GM18867 (cell line): Measurements from ENCODE around the gene CNTNAP4.

Source experiments
- ATAC-seq: cut with Tn5 transposase; IDR thresholded peaks from one replicate; pipeline ENCODE4 v1.9.1; 2021; ENCODE audit warnings: mild to moderate bottlenecking, moderate library complexity; ENCODE audit not compliant: unreplicated experiment

The CNTNAP4 gene

DNA sequence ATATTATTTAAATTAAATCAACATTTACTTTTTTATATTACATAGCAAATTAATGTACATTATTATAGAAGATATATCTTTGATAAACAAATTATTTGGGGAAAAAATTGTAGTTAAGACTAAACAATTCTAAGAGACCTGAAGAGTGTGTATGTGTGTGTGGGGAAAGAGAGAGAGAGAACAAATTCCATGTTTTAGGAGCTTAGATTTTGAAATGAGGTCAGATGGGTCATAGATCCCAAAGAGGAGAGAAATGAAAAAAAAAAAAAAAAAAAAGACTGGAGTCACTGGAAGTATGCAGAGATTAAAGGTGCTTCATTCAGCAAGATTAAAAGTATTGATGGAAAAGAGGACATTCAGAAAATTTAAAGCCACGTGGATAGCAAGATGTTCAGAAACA lies 206.8 kb downstream of the CNTNAP4 start:
- ATAC-seq = no peak

DNA sequence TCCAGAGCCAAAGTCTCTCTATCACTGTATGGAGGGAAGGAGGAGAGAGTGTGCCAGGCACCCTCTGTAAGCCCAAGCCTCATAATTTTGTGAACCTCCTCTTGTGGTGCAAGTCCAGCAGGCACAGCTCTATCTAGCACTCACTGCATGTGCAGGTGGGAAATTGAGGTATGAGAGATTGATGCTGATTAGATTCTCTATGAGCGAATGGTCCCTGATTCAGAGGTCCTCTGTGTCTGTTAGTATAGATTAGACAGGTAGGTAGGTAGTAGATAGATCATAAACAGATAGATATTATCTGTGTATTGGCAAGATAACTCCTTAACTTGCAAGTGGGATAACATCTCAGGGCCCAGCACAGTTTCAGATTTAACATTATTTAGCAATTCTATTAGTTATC lies 209.5 kb downstream of the CNTNAP4 start:
- ATAC-seq = no peak

DNA sequence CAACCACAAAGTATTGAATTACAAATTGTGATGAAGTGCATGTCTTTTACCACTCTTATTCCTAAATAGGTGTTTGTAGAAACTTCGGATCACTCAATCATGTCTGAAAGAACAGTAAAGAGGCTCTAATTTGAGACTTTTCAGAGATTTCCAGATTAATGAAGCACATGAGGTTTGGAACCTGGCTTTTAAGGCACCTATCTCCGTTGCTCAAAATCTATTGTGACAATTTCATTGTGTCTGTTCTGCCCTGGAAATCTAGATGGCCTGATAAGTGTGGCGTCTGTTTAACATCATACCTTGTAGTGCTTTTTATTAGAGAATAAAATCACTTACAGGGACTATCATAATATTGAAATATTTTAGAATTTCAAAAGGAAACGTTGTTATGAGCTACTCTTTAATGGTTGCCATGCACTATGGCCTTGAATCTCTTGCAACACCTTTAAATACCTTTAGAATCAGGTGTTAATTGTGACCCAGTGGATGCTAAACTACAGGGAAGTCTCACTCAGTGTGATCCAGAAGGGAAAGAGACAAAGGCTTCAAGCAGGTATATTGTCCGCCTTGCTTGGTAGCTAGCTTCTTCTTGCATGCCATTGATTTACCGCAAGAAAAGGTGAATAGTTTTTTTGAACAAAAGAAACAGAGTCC lies 210.3 kb downstream of the CNTNAP4 start:
- no peak for ATAC-seq

DNA sequence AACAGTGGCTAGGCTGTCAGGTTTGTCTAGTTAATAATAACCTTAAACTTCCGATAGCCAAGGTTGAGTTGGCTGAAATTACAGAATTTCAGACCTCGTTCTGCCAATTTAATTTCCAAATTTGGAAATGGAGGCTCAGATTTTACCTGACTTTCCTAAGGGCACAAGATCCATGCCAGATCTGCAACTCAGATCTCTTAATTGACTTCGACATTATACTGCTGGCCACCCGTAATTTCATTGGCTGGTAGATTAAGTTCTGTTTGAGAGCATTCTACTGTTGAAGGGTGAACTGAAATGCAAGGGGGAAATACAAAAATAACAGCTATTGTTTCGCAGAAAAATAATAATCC lies 210.8 kb downstream of the CNTNAP4 start:
- no peak for ATAC-seq

DNA sequence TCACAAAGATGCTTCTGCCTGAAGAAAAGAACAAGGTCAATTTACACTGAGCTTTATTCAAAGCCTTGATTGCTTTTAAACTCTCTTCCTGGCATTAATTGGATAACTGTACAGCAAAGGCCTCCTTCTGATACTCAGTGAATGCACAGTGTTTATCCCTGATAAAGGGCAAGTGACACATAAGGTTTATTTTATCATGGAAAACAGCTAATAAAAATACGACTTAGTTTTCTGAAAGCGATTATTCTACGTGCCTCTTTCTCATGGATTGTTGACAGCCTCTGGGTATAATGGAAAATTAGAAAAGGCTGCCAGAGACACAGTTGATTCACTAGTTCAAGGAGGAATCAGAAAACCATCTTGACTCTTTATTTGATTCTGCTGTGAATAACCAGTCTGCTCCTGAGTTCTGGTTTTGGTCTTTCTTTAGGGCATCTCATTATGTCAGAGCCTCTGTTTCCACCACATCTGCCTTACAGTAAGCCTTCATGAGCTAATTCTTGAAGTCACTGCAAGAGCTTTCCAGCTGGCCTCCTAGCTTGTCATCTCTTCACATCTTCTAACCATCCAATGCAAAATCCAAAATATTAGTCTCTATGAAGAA lies 212.9 kb downstream of the CNTNAP4 start:
- ATAC-seq = no peak

DNA sequence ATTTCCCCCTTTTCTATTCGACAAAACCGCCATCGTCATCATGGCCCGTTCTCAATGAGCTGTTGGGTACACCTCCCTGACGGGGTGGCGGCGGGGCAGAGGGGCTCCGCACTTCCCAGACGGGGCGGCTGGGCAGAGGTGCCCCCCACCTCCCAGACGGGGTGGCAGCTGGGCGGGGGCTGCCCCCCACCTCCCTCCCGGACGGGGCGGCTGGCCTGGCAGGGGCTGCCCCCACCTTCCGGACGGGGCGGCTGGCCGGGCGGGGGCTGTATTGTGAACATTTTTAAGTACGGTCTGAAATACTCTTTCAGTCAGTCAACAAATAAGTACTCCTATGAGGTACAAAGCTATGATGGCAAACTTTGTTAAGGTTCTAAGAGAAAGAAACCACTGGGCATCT lies 222.8 kb downstream of the CNTNAP4 start:
- no peak for ATAC-seq

DNA sequence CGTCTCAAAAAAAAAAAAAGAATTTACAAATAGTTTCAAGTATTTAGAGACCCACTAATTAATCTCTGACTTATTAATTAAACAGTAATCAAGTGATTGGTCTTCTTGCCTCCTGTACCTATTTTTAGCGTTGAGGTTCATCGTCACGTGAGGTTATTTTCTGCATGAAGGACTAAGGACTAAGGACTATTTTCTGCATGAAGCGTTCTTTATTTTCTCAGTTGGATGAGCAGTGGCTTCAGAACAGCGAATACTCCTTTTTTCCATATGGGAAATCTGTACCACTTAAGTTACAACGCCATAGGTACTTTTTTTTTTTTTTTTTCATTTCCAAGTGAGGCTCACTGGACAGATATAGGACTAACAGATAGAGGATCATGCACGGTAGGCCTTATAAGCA lies 224.9 kb downstream of the CNTNAP4 start:
- no peak for ATAC-seq

DNA sequence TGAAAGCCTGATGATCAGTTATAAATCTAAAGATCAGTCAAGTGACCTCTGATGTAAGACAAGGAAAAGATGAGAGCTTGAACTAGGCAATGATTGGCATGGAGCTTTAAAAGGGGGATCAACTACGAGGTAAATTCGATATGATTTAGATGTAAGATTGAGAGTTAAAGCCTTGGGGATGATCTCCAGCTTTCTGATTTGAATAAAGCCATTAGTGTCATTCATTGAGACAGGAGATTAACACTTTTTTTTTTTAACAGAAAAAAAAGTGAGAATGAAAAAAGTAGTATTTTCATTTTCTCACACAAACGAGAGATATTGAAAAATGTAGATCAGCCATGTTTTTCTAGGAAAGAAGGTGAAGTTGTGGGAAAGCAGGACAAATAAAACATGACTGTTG lies 225.4 kb downstream of the CNTNAP4 start:
- no peak for ATAC-seq

DNA sequence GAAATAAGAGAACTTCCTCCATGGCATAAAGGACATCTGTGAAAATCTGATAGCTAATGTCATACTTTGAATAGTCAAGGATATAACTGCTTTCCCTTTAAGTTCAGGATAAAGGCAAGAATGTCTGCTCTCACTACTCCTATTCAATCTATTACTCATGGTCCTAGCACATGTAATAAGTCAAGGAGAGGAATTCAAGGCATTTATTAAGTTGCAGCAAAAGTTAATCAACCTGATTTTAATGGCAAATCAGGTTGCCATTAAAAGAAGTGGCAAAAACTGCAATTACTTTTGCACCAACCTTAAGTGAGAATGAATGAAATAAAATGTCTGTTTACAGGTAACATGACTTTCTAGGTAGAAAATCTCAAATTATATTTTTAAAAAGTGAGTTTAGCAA lies 225.9 kb downstream of the CNTNAP4 start:
- ATAC-seq = no peak

DNA sequence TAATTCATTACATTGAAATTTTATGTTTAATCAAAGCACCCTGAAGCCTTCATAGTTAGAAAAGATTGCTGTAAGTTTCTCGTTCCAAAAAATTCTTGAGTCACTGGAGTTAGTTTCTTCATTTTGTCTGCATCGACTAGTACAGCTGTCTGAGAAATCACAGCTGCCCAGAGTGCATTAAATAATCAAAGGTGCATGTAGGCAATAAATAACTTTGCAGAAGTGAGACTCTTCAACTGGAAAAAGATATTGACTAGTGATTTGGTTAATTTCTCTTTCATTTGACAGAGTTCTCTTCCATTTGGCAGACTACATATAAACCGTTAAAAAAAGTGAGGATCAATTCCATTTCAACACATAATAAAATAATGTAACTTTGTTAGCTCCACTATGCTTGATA lies 234.0 kb downstream of the CNTNAP4 start:
- peak; percentile 88 for ATAC-seq

DNA sequence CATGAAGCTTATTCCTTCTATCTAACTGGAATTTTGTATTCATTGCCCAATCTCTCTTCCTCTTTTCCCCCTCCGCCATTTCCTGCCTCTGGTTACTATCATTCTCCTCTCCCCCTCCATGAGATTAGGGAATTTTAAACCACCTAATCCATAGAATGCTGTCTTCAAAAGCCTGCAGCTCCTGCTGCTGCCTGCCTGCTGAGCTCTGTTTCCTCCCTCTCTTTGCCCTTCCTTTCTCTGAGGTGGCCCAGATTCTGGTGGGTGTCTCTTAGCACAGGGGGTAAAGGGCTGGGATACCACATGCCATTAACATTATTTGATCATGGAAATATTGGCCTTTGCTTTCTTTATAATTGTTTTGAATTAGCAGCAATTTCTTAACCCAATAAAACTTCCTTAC lies 241.6 kb downstream of the CNTNAP4 start:
- no peak for ATAC-seq

DNA sequence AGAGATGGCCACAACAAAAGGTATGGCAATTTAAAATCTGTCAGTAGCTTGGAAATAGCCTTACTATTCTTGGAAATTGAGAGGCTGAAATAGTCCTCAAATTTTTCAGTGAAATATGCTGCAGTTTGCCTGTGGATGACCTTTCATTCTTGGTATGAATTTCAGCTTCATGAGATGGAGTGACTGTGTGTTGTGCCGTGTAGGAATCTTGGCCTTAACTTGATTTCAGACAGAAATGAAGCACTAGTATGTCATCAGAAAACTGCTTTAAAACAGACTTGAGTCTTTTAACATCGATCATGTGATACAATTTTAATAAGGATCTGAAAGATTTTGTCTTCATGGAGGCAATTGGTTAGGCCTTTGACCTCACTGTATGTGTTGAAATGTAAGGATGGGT lies 247.2 kb downstream of the CNTNAP4 start:
- no peak for ATAC-seq

DNA sequence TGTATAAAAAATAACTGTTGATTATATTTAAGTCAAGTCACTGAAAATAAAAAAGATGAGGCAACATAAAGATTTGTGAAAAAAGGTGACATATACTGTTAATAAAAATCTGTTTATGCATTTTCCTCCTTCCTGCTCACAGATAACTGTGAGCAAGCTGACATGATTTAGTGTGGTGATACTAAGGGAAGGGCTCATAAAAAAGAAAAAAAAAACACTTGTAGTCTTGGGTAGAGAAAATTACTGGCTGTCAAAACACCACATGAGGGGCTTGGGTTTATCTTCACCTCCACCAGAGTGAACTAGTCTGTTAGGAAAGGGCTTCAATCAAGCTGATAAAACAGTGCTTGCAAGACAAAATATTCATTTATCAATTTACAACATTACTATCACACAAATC lies 247.6 kb downstream of the CNTNAP4 start:
- ATAC-seq = no peak

DNA sequence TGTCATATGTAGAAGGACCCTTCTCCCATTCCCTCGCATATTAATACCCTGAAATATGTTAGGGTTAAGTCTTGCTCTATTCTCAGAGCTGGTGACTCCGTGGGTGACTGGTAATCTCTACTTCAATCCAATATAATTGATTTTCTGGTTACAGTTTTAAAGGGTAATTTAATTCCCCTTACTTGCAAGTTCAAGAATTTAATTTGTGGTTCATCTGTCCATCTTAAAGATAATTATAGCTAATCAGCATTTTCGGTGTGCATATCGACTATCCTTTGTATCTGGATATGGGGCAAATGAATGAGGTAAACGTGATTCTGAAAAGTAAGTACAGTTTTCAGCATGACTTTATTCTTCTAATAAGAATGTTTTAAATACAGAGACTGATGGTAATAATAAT lies 250.0 kb downstream of the CNTNAP4 start:
- no peak for ATAC-seq

DNA sequence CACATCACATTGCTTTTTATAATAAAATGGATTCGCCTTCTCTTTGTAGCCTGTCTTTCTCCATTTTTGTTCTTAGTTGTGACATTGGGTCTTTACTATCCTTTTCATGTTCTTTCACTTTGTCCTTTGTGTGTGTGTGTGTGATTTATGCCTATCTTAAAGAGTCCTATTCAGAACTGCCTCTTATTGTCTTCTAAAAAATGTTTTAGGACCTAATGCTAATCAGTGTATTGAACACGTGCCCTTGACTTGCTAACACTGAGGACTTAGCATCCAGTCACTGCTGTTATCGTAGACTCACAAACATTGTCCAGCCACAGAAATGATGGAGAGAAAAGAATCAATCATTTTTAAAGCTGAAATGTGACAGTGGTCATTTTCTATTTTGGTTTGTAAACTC lies 251.9 kb downstream of the CNTNAP4 start:
- ATAC-seq = no peak

DNA sequence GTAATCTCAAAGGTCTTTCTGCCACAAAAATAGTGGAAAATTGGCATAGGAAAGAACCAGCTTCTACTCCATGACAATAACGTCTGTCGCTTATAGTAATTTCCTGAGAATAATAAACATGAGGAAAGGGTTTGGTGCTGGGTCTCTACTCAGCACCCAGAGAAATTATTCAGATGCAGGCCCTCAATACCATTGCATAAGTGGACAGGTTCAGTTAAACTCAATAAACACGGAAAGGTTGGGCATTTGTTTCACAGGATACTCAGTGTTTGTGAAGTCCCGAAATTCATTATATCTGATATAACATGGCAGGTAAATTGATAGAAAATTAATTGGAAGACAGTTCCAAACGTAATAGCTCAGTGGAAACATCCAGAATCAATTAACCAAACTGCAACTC lies 254.0 kb downstream of the CNTNAP4 start:
- ATAC-seq = no peak

DNA sequence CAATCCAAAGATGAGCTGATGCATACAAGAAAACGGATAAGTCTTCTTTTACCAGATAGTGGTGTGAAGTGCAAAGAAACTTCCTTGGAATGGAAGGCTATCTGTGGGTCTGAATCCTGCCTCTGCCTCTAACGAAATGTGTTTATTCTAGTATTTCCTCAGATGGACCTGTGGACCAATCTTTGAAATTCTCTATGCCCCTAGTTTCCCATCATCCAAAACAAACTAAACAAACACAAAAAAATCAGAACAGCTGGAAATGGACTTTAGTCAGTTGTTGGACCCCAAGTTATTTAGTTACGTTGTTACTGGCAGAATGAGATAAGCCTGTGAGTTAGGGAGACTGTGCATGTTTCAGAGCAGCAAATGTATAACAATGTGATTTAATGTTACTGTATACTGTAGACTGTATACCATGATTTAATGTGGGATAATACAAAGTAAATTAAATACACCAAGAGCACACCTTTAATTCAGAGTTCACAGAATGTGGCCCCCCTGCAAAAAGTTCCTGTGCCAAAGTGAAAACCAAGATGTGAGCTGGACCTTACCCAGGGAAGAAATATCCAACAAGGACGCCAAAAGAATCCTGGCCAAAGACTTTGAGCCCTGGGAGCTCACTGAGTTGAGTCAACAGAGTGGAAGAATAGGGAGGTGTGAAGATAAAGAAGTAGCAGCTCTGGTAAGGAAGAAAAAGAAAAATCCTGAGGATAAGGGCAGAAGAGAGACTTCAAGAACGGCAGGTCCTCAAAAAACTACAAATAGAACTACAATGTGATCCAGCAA lies 255.2 kb downstream of the CNTNAP4 start:
- ATAC-seq = no peak

DNA sequence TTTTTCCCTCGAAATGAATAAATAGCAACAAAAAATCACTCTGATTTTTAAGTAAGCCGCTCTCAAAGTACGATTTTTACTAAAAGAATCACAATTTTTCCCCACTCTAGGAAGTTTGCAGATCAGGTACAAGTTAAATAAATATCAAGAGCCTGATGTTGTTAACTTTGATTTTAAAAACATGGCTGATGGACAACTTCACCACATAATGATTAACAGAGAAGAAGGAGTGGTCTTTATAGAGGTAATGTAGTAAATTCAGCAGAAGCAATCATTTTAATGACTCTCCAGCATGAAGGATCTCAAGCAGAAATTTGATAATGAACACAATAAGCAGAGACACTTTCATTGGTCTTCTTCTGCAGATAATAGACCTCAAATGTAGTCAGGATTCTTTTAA lies 262.4 kb downstream of the CNTNAP4 start:
- ATAC-seq = no peak

DNA sequence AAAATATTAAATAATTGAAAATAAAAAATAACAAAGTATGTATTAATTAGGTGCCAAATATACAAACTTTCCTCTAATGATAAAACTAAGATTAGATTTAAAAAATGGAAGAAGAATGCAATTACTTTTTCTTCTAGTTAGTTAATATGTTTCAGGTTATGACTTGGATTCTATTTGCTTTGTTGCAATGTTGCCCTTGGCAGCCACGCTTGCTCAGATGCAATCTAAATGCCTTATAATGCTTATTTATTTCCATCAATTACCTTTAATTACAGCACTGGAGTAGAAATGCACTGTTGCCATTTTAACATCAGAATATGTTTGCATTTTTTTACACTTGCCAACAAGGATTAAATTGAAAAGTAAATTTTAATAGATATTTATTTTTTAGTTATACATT lies 263.9 kb downstream of the CNTNAP4 start:
- no peak for ATAC-seq

DNA sequence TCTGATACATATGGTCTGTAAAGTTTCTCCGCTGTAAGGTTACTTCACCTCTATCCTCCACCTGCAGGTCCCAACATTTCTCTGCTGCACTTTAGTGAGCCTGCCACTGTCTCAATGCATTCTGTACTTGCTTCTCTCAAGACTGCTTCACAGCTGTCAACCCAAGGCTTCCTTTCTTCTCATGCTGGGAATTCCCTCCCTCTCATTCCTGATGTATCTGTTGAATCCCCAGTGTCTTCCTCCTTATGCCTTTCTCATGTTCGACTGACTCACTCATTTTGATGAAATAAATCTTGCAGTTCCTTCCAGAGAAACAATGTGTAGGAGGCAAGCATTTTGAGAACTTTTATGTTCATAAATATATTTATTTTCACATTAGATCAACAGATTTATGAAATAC lies 288.3 kb downstream of the CNTNAP4 start:
- ATAC-seq = no peak

DNA sequence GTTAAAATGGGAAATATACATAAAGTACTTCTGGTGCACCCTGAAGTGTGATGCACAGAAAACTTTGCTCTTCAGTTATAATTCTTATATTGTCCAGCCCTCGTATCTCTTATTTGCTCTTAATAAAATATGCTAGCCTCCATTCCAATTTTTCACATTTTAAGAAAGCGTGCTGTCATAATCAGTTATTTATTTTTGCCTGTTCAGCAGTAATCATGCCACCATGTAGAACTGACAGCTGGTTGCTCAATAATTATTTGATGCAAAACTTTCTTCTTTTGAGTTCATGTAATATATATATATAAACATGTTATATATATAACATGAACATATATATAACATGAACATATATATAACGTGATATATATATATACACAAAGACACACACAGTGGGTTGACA lies 294.6 kb downstream of the CNTNAP4 start:
- no peak for ATAC-seq

DNA sequence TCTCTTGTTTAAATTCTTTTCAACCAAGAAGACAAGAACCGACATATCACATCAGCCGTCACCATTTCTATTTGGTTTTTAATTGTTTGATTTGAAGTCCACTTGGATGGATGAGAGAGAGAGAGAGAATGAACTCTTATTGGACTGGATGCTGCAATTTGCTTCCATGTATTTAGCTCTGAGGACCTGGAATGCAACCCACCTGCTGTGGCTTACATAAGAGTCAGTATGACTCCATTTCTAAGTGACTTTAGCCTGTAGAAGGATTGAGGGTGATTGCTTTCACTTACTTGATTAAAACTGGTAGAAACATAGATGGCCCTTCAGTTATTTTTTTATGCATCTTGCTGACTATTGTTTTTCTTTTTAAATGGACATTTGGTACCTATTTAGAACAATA lies 296.1 kb downstream of the CNTNAP4 start:
- no peak for ATAC-seq
